Natural killer cell (primary cell): ENCODE measurements around the gene ATP5MC3. TPM values are rescaled to one million over a fixed set of nuclear protein-coding genes. Genes with fewer than 3 reads are reported as not detected.
A peak's percentile ranks its signal among the peaks of the same experiment; 100 is the strongest.

Experiments used
- ATAC-seq, 3 donors: fragments of 150-1000 bp in 2 of 3; fragments of 200-7000 bp in 1 of 3; cut with Tn5 transposase; 1 replicate in 1 of 3; 2 replicates in 2 of 3; pipeline ENCODE4 v1.10.0; 2021; ENCODE audit warnings: mild to moderate bottlenecking in 2 of 3, moderate library complexity in 2 of 3
- DNase-seq, 2 donors: peaks; one replicate each; pipeline versions ENCODE4 v3.0.0 to v3.0.0-alpha.2; 2013 to 2021; ENCODE audit warnings: mixed read lengths in 1 of 2
- H3K27ac ChIP-seq: one replicate; pipeline ENCODE4 v1.5.1; 2013; ENCODE audit warnings: mild to moderate bottlenecking, low read length
- H3K27me3 ChIP-seq: one replicate; pipeline ENCODE4 v1.6.1; 2013; ENCODE audit warnings: low read length; ENCODE audit not compliant: control insufficient read depth, insufficient read depth
- H3K36me3 ChIP-seq: one replicate; pipeline ENCODE4 v1.6.1; 2013; ENCODE audit warnings: low read length; ENCODE audit not compliant: control insufficient read depth, insufficient read depth
- H3K4me1 ChIP-seq: one replicate; pipeline ENCODE4 v1.6.1; 2013; ENCODE audit warnings: low read length; ENCODE audit not compliant: control insufficient read depth, insufficient read depth
- H3K4me3 ChIP-seq: one replicate; pipeline ENCODE4 v1.5.1; 2013; ENCODE audit warnings: low read length
- H3K9me3 ChIP-seq: one replicate; pipeline ENCODE4 v1.6.1; 2013; ENCODE audit warnings: low read length; ENCODE audit not compliant: control insufficient read depth, insufficient read depth
- H3K27ac Mint-ChIP-seq, 2 donors: one replicate each; pipeline ENCODE4 v1.8.0; 2022; ENCODE audit warnings: mild to moderate bottlenecking in 2 of 2, mixed read lengths in 2 of 2, moderate library complexity in 1 of 2
- H3K27me3 Mint-ChIP-seq, 2 donors: one replicate each; pipeline ENCODE4 v1.8.0; 2022; ENCODE audit warnings: low read depth in 2 of 2, mixed read lengths in 2 of 2
- H3K36me3 Mint-ChIP-seq: one replicate; pipeline ENCODE4 v1.8.0; 2022; ENCODE audit warnings: mixed read lengths
- H3K4me1 Mint-ChIP-seq, 2 donors: one replicate each; pipeline ENCODE4 v1.8.0; 2022; ENCODE audit warnings: mixed read lengths in 2 of 2
- H3K4me3 Mint-ChIP-seq: one replicate; pipeline ENCODE4 v1.8.0; 2022; ENCODE audit warnings: mild to moderate bottlenecking, moderate library complexity, mixed read lengths
- H3K9me3 Mint-ChIP-seq, 2 donors: one replicate each; pipeline ENCODE4 v1.8.0; 2022; ENCODE audit warnings: mixed read lengths in 2 of 2
- CTCF ChIP-seq: fragments of 200-600 bp; IDR thresholded peaks from one replicate; pipeline ENCODE4 v1.8.0; 2022; ENCODE audit warnings: antibody characterized with exemption
- WGBS: methylation state at CpG from one replicate; pipeline ENCODE4 v1.1.7; 2013; ENCODE audit warnings: missing lambda C conversion rate; ENCODE audit not compliant: insufficient coverage; 5-methylcytosine and 5-hydroxymethylcytosine counted together
- intact Hi-C: fragments of 100-400 bp; cut with micrococcal nuclease; formaldehyde crosslinking; loops from one replicate; pipeline ENCODE4 v1.14.2; 2022
- total RNA-seq, 4 donors: library from RNA; stranded (reverse); fragments of 120-200 nt in 1 of 4; gene quantifications; one replicate each; pipeline versions ENCODE4 v1.2.3 to v1.2.4, GENCODE V29; 2013 to 2022

The ATP5MC3 gene
- total RNA-seq, 3 donors from 2014 or later (not counting 1 experiment from before 2014, with no cell fraction given) = 67.1 to 82.2 (median 81.0) TPM

GRCh38 chr2:175220075-175220474 lies 38.6 kb upstream of the ATP5MC3 start:
- ATAC-seq = no peak
- H3K4me1 ChIP-seq = no peaks in the 10 kb centered on the region
- Mint-ChIP-seq H3K27ac (no peak overlapping the region), H3K4me1 (no peaks in the 10 kb centered on the region), H3K36me3 (no peaks in the 10 kb centered on the region), H3K4me3 (no peak overlapping the region), H3K9me3 (no peaks in the 10 kb centered on the region), H3K27me3 (peaks cover 23 to 44% of the 10 kb centered on the region in 2 donors)
- no peak for TF ChIP-seq CTCF
- H3K27ac ChIP-seq = no peak overlapping the region
- DNase-seq = no peak
- H3K9me3 ChIP-seq = no peaks in the 10 kb centered on the region
- WGBS = 83% methylated on average over 2 of the region's 4 CpGs
- H3K36me3 ChIP-seq = no peaks in the 10 kb centered on the region
- H3K4me3 ChIP-seq = no peak overlapping the region
- H3K27me3 ChIP-seq = peaks cover 11% of the 10 kb centered on the region
- intact Hi-C loops = no loop called here

GRCh38 chr2:175218551-175218950 lies 37.0 kb upstream of the ATP5MC3 start:
- no peak overlapping the region for H3K27ac Mint-ChIP-seq
- Histone ChIP-seq H3K9me3 (no peaks in the 10 kb centered on the region), H3K27me3 (peaks cover 3% of the 10 kb centered on the region), H3K4me1 (no peaks in the 10 kb centered on the region), H3K4me3 (no peak overlapping the region), H3K36me3 (no peaks in the 10 kb centered on the region), H3K27ac (no peak overlapping the region)
- H3K36me3 Mint-ChIP-seq = no peaks in the 10 kb centered on the region
- H3K27me3 Mint-ChIP-seq = peaks cover 31 to 46% of the 10 kb centered on the region in 2 donors
- intact Hi-C loops = no loop called here
- no peak for TF ChIP-seq CTCF
- no peaks in the 10 kb centered on the region for H3K4me1 Mint-ChIP-seq
- ATAC-seq (no peak), DNase-seq (no peak)
- H3K4me3 Mint-ChIP-seq = no peak overlapping the region
- H3K9me3 Mint-ChIP-seq = no peaks in the 10 kb centered on the region

DNA sequence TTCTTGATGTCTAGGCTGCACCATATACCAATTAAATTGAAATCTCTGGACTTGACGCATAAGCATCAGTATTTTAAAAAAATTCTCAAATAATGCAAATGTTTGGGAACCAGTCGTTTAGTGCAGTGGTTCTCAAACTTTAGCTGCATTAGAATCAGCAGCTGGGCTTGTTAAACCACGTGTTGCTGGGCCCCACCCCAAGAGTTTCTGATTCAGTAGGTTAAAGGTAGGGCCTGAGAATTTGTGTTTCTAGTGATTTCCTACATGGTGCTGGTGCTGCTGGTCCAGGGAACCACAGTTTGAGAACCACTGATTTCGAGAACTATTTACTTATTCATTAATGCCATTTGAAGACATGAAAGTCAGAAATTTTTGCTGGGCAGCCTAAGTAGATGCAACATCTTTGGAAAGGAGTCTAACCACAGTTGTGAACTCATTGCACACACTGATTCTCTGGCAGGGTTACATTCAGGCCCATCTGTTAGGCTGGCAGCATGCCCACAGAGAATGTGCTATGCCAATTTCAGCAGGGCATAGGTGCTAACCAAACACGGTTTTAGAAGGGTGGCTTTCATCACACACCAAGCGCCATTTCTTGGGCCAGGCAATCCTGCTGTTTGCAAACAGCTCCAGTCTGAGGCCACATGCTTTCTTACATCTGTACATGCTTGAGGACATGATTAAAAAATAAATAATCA lies 26.4 kb upstream of the ATP5MC3 start:
- Histone ChIP-seq H3K27ac (peak overlapping the region; percentile 44), H3K4me3 (no peak overlapping the region), H3K27me3 (peaks cover 2% of the 10 kb centered on the region), H3K9me3 (no peaks in the 10 kb centered on the region), H3K4me1 (peaks cover 11% of the 10 kb centered on the region), H3K36me3 (no peaks in the 10 kb centered on the region)
- WGBS = 40% methylated on average over 6 of the region's 6 CpGs
- ATAC-seq (peak; percentile 65 to 80 (median 74)), DNase-seq (peak; percentile 23 to 50)
- Mint-ChIP-seq H3K9me3 (no peaks in the 10 kb centered on the region), H3K27ac (peak overlapping the region; percentile 59 to 86), H3K4me3 (peak overlapping the region; percentile 61), H3K4me1 (peaks cover 31 to 33% of the 10 kb centered on the region in 2 donors), H3K36me3 (no peaks in the 10 kb centered on the region), H3K27me3 (peaks cover 0 to 2% of the 10 kb centered on the region in 2 donors)
- TF ChIP-seq CTCF = no peak
- intact Hi-C loops = no loop called here

GRCh38 chr2:175206866-175207265 lies 25.4 kb upstream of the ATP5MC3 start:
- Histone ChIP-seq H3K27ac (no peak overlapping the region), H3K9me3 (no peaks in the 10 kb centered on the region), H3K27me3 (peaks cover 6% of the 10 kb centered on the region), H3K36me3 (no peaks in the 10 kb centered on the region), H3K4me1 (peaks cover 11% of the 10 kb centered on the region), H3K4me3 (no peak overlapping the region)
- DNase-seq (no peak), ATAC-seq (no peak)
- TF ChIP-seq CTCF = no peak
- no CpG with 5 or more reads among the region's 3 CpGs for WGBS
- H3K36me3 Mint-ChIP-seq = no peaks in the 10 kb centered on the region
- peaks cover 31 to 33% of the 10 kb centered on the region in 2 donors for H3K4me1 Mint-ChIP-seq
- H3K27me3 Mint-ChIP-seq = peaks cover 5% of the 10 kb centered on the region in 2 donors
- peak overlapping the region; percentile 59 to 86 for H3K27ac Mint-ChIP-seq
- H3K4me3 Mint-ChIP-seq = peak overlapping the region; percentile 61
- H3K9me3 Mint-ChIP-seq = no peaks in the 10 kb centered on the region
- intact Hi-C loops = no loop called here
